A549 (cell line): ENCODE results near the gene PCBP3.

Experiments used
- BHLHE40 ChIP-seq: IDR thresholded peaks from 2 replicates; pipeline ENCODE4 v1.6.1; 2012; ENCODE audit warnings: low read depth, low read length, inconsistent platforms
- CEBPB ChIP-seq, 2 experiments: fragments of >200 bp in 1 of 2; sonication (Bioruptor Twin) in 1 of 2; formaldehyde crosslinking in 1 of 2; IDR thresholded peaks; 2 replicates each; pipeline ENCODE4 v1.6.1; 2012 to 2016
- CHD2 ChIP-seq: fragments of 150-350 bp; IDR thresholded peaks from 2 replicates; pipeline ENCODE4 v1.6.1; 2014; ENCODE audit warnings: low read length; ENCODE audit not compliant: partially characterized antibody
- CTCF ChIP-seq: fragments of >200 bp; sonication (Bioruptor Twin); formaldehyde crosslinking; IDR thresholded peaks from 3 replicates; pipeline ENCODE4 v1.5.1; 2016
- EP300 ChIP-seq, 2 experiments: fragments of >200 bp; sonication (Bioruptor Twin); formaldehyde crosslinking; IDR thresholded peaks; 2 replicates in 1 of 2; 3 replicates in 1 of 2; pipeline ENCODE4 v1.6.1; 2016 to 2017
- JUNB ChIP-seq: fragments of >200 bp; sonication (Bioruptor Twin); formaldehyde crosslinking; IDR thresholded peaks from 2 replicates; pipeline ENCODE4 v1.6.1; 2016
- KDM1A ChIP-seq: fragments of 200-600 bp; sonication (generic); IDR thresholded peaks from 2 replicates; pipeline ENCODE4 v1.6.1; 2016; ENCODE audit warnings: low read depth, mild to moderate bottlenecking
- MAFK ChIP-seq: fragments of 450-650 bp; IDR thresholded peaks from 2 replicates; pipeline ENCODE4 v1.6.1; 2014; ENCODE audit not compliant: partially characterized antibody
- MYC ChIP-seq: IDR thresholded peaks from 2 replicates; pipeline ENCODE4 v1.6.1; 2012; ENCODE audit warnings: mild to moderate bottlenecking, inconsistent platforms, low read length, improper control_type of control experiment, borderline replicate concordance
- POLR2A ChIP-seq: IDR thresholded peaks from 2 replicates; pipeline ENCODE4 v1.6.1; 2012; ENCODE audit warnings: mild to moderate bottlenecking, low read length
- RAD21 ChIP-seq, 2 experiments: fragments of >200 bp in 1 of 2; sonication (Bioruptor Twin) in 1 of 2; formaldehyde crosslinking in 1 of 2; IDR thresholded peaks in 1 of 2; conservative IDR thresholded peaks in 1 of 2; 2 replicates in 1 of 2; 3 replicates in 1 of 2; pipeline ENCODE4 v1.6.1; 2012 to 2018; ENCODE audit warnings: inconsistent platforms in 1 of 2
- RFX5 ChIP-seq: fragments of 450-650 bp; IDR thresholded peaks from 2 replicates; pipeline ENCODE4 v1.7.1; 2014; ENCODE audit warnings: antibody characterized with exemption, mild to moderate bottlenecking, moderate library complexity
- TF ChIP-seq, protein P1 (sequence below): fragments of 200-600 bp; sonication (generic); IDR thresholded peaks from 2 replicates; pipeline ENCODE4 v1.6.1; 2016; ENCODE audit warnings: antibody characterized with exemption, mild to moderate bottlenecking, moderate library complexity

GRCh38 chr21:45786660-45787059 is 143.1 kb downstream of the PCBP3 start:
- no peak for TF ChIP-seq KDM1A
- no peak for TF ChIP-seq POLR2A
- TF ChIP-seq EP300 (IDR thresholded peaks at IDR 0.05), result no peak
- TF ChIP-seq MAFK, result no peak
- TF ChIP-seq BHLHE40, result no peak
- no peak for TF ChIP-seq RFX5
- TF ChIP-seq CTCF, result no peak
- no peak for TF ChIP-seq CEBPB (IDR thresholded peaks at IDR 0.05)
- TF ChIP-seq, protein P1, sequence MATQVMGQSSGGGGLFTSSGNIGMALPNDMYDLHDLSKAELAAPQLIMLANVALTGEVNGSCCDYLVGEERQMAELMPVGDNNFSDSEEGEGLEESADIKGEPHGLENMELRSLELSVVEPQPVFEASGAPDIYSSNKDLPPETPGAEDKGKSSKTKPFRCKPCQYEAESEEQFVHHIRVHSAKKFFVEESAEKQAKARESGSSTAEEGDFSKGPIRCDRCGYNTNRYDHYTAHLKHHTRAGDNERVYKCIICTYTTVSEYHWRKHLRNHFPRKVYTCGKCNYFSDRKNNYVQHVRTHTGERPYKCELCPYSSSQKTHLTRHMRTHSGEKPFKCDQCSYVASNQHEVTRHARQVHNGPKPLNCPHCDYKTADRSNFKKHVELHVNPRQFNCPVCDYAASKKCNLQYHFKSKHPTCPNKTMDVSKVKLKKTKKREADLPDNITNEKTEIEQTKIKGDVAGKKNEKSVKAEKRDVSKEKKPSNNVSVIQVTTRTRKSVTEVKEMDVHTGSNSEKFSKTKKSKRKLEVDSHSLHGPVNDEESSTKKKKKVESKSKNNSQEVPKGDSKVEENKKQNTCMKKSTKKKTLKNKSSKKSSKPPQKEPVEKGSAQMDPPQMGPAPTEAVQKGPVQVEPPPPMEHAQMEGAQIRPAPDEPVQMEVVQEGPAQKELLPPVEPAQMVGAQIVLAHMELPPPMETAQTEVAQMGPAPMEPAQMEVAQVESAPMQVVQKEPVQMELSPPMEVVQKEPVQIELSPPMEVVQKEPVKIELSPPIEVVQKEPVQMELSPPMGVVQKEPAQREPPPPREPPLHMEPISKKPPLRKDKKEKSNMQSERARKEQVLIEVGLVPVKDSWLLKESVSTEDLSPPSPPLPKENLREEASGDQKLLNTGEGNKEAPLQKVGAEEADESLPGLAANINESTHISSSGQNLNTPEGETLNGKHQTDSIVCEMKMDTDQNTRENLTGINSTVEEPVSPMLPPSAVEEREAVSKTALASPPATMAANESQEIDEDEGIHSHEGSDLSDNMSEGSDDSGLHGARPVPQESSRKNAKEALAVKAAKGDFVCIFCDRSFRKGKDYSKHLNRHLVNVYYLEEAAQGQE, result no peak
- TF ChIP-seq RAD21 (conservative IDR thresholded peaks at IDR 0.05 in 1 of 2, IDR thresholded peaks at IDR 0.05 in 1 of 2), result no peak
- no peak for TF ChIP-seq CHD2
- no peak for TF ChIP-seq MYC
- TF ChIP-seq JUNB, result no peak
